K562 (cell line): ENCODE measurements around the gene UBE2D2. TPM values are rescaled to one million over a fixed set of nuclear protein-coding genes. Genes with fewer than 3 reads are reported as not detected.

Experiments
- E4F1 ChIP-seq: fragments of 250-450 bp; sonication (Bioruptor Pico); IDR thresholded peaks from 2 replicates; pipeline ENCODE4 v1.5.0; 2021; ENCODE audit warnings: mild to moderate bottlenecking, borderline replicate concordance
- RBM39 ChIP-seq: fragments of 200-400 bp; formaldehyde crosslinking; optimal IDR thresholded peaks from 2 replicates; pipeline ENCODE3; 2018; ENCODE audit warnings: low read depth, low read length
- RNF219 ChIP-seq: fragments of 250-450 bp; sonication (Bioruptor Pico); IDR thresholded peaks from 2 replicates; pipeline ENCODE4 v1.5.0; 2022; ENCODE audit warnings: mild to moderate bottlenecking
- ZBTB17 ChIP-seq: fragments of 450-650 bp; formaldehyde crosslinking; IDR thresholded peaks from 2 replicates; pipeline ENCODE4 v1.4.0; 2020; ENCODE audit warnings: mild to moderate bottlenecking
- ZBTB40 ChIP-seq, 2 experiments: fragments of 450-650 bp in 1 of 2; sonication (generic) in 1 of 2; formaldehyde crosslinking in 1 of 2; IDR thresholded peaks; 2 replicates each; pipeline versions ENCODE4 v1.7.1 to v1.9.0; 2016 to 2022; ENCODE audit warnings: inconsistent platforms in 1 of 2, mild to moderate bottlenecking in 1 of 2, missing genetic modification reagents in 1 of 2
- ZEB2 ChIP-seq: fragments of 450-650 bp; IDR thresholded peaks from 2 replicates; pipeline ENCODE4 v1.6.1; 2016
- ZKSCAN3 ChIP-seq: fragments of 250-450 bp; sonication (Bioruptor Pico); IDR thresholded peaks from 2 replicates; pipeline ENCODE4 v1.4.0; 2020
- ZNF41 ChIP-seq: fragments of 250-450 bp; sonication (Bioruptor Pico); conservative IDR thresholded peaks from 2 replicates; pipeline ENCODE4 v1.4.0; 2020; ENCODE audit warnings: mild to moderate bottlenecking
- ZNF507 ChIP-seq: conservative IDR thresholded peaks from 2 replicates; pipeline ENCODE4 v1.6.1; 2017; ENCODE audit warnings: missing genetic modification characterization, missing compliant biosample characterization
- ZNF75A ChIP-seq: fragments of 450-650 bp; formaldehyde crosslinking; IDR thresholded peaks from 2 replicates; pipeline ENCODE4 v1.4.0; 2020; ENCODE audit warnings: mild to moderate bottlenecking
- polyA plus RNA-seq, 8 experiments: library from polyadenylated mRNA; depleted of rRNA in 4 of 8; stranded (reverse) in 5 of 8; unstranded in 3 of 8; fragments of >200 nt; fragmentation: Nextera tagmentation in 2 of 8; fragmentation: Illumina TruSeq in 1 of 8; extraction: Ambion mirVana in 2 of 8; extraction: Trizol in 1 of 8; gene quantifications; 2 replicates each; pipeline versions ENCODE4 v1.2.1 to v1.2.3, GENCODE V29; 2011 to 2014; ENCODE audit warnings: inconsistent platforms in 1 of 8, missing spikeins in 1 of 8
- total RNA-seq, 7 experiments: library from RNA; depleted of rRNA in 6 of 7; stranded (reverse); fragments of >200 nt in 6 of 7; fragmentation: Illumina TruSeq in 2 of 7; extraction: Trizol in 2 of 7; gene quantifications; 2 replicates each; pipeline versions ENCODE4 v1.2.1 to v1.2.3, GENCODE V29; 2011 to 2021; ENCODE audit warnings: low replicate concordance in 1 of 7

Gene UBE2D2
- total and polyA plus RNA-seq, 9 of the 15 experiments (the other 6 are each of a cell fraction or from before 2014, with no cell fraction given) = 53.6 to 198 (median 122) TPM

- TF ChIP-seq E4F1 (CRISPR knock-in tag) (no peak), ZKSCAN3 (no peak), ZNF41 (0 out of 2 replicates have a peak, but pooled peaks have one; percentile 27), ZBTB40 (IDR thresholded peaks at IDR 0.05) (no peak), ZBTB40 (CRISPR knock-in tag; IDR thresholded peaks at IDR 0.05) (no peak), ZEB2 (no peak), ZNF75A (no peak), ZBTB17 (CRISPR knock-in tag) (peak; percentile 78), ZNF507 (tag) (no peak), RBM39 (no peak), RNF219 (CRISPR knock-in tag) (no peak)
Observed at GRCh38 chr5:139638090-139638735, 77.1 kb downstream of the UBE2D2 start (continued).
